Measurements from ENCODE around the gene PRPSAP2. TPM values are rescaled to one million over a fixed set of nuclear protein-coding genes. Genes with fewer than 3 reads are reported as not detected.
A peak's percentile ranks its signal among the peaks of the same experiment; 100 is the strongest.

Gene PRPSAP2
- polyA plus RNA-seq, 3 donors, result 17.1 to 20.9 (median 20.5) TPM

DNA sequence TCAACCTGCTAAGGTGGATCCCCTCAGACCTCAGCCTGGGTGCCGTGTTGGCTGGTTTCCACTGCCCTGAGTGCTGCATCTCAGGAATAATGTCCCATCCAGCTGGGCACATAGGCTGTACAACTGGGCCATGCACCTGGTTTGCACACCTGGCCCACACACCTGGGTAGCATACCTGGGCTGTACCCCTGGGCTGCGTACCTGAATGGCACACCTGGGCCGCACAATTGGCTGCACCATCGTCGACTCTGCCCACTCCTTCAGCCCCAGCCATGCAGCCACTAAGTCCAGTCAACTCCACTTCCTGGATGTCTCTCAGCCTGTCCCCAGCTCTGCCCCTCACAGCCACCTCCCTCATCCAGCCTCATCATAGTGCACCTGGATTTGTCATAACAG lies 101.9 kb downstream of the PRPSAP2 start:
- no peaks in the 10 kb centered on the region for H3K79me2 ChIP-seq (ENCODE audit: insufficient read depth, low read length)
- H2AFZ ChIP-seq (ENCODE audit: insufficient read depth, low read depth, low read length, poor library complexity, severe bottlenecking), result no peak overlapping the region
- Mint-ChIP-seq H3K27me3 (ENCODE audit: low read depth in 3 of 3) (peaks cover 2 to 5% (median 4%) of the 10 kb centered on the region in 3 donors), H3K9me3 (no peaks in the 10 kb centered on the region), H3K4me1 (peaks cover 4% of the 10 kb centered on the region), H3K4me3 (no peak overlapping the region), H3K36me3 (no peaks in the 10 kb centered on the region), H3K27ac (no peak overlapping the region)
- intact Hi-C loops (cut with micrococcal nuclease), result loop anchor here in 1 of 2 donors (10.0 kb wide), 1 partner anchor 45 kb away; the partner anchor contains the start of gene FAM83G
- no peak overlapping the region for H3K27ac ChIP-seq (ENCODE audit: low read depth in 1 of 2, low read length in 2 of 2)
- H3K27me3 ChIP-seq (ENCODE audit: control insufficient read depth in 2 of 2, insufficient read depth in 2 of 2, low read length in 2 of 2), result no peaks in the 10 kb centered on the region
- WGBS (ENCODE audit: insufficient coverage), result 94% methylated on average over 5 of the region's 5 CpGs
- H3K9me3 ChIP-seq (replicated peaks in 1 of 2; ENCODE audit: control insufficient read depth in 1 of 2, insufficient read depth in 1 of 2, low read length in 2 of 2), result no peaks in the 10 kb centered on the region
- peak in 1 of 3 donors; percentile 2 for DNase-seq
- H3K4me3 ChIP-seq (replicated peaks in 1 of 3; ENCODE audit: low read depth in 2 of 3, low read length in 3 of 3), result no peak overlapping the region
- TF ChIP-seq, protein P1, sequence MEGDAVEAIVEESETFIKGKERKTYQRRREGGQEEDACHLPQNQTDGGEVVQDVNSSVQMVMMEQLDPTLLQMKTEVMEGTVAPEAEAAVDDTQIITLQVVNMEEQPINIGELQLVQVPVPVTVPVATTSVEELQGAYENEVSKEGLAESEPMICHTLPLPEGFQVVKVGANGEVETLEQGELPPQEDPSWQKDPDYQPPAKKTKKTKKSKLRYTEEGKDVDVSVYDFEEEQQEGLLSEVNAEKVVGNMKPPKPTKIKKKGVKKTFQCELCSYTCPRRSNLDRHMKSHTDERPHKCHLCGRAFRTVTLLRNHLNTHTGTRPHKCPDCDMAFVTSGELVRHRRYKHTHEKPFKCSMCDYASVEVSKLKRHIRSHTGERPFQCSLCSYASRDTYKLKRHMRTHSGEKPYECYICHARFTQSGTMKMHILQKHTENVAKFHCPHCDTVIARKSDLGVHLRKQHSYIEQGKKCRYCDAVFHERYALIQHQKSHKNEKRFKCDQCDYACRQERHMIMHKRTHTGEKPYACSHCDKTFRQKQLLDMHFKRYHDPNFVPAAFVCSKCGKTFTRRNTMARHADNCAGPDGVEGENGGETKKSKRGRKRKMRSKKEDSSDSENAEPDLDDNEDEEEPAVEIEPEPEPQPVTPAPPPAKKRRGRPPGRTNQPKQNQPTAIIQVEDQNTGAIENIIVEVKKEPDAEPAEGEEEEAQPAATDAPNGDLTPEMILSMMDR (IDR thresholded peaks at IDR 0.05), result no peak
- no peaks in the 10 kb centered on the region for H3K4me1 ChIP-seq (ENCODE audit: control insufficient read depth in 1 of 2, insufficient read depth in 2 of 2, low read length in 2 of 2)
- no peaks in the 10 kb centered on the region for H4K20me1 ChIP-seq (ENCODE audit: insufficient read depth, low read length)
- H3K4me2 ChIP-seq (replicated peaks; ENCODE audit: extremely low read depth, low read length, poor library complexity, severe bottlenecking), result no peak overlapping the region
- no peaks in the 10 kb centered on the region for H3K36me3 ChIP-seq (replicated peaks in 1 of 2; ENCODE audit: control insufficient read depth in 1 of 2, insufficient read depth in 2 of 2, low read length in 2 of 2)
- no peak overlapping the region for H3K9ac ChIP-seq (ENCODE audit: insufficient read depth, low read length, poor library complexity, severe bottlenecking)

DNA sequence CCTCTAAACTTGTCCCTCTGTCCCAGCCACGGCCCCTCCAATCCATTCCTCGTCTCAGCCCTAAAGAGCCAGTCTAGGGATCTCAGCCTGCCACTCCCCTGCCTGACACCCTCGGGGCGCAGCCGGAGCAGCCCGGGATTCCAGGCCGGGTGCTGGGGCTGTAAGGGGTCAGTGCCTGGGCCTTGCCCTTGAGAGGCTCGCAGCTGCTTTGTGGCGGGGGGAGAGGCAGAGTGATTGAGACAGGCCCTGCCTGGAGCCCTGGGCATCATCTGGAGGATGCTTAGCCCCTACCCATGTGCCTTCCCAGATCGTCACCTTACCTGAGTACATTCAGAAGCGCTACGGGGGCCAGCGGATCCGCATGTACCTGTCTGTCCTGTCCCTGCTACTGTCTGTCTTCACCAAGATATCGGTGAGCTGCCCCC lies 102.3 kb downstream of the PRPSAP2 start:
- Histone ChIP-seq H3K4me2 (replicated peaks; ENCODE audit: extremely low read depth, low read length, poor library complexity, severe bottlenecking) (no peak overlapping the region), H2AFZ (ENCODE audit: insufficient read depth, low read depth, low read length, poor library complexity, severe bottlenecking) (no peak overlapping the region), H4K20me1 (ENCODE audit: insufficient read depth, low read length) (no peaks in the 10 kb centered on the region), H3K4me3 (replicated peaks in 1 of 3; ENCODE audit: low read depth in 2 of 3, low read length in 3 of 3) (no peak overlapping the region), H3K36me3 (replicated peaks in 1 of 2; ENCODE audit: control insufficient read depth in 1 of 2, insufficient read depth in 2 of 2, low read length in 2 of 2) (no peaks in the 10 kb centered on the region), H3K9me3 (replicated peaks in 1 of 2; ENCODE audit: control insufficient read depth in 1 of 2, insufficient read depth in 1 of 2, low read length in 2 of 2) (no peaks in the 10 kb centered on the region), H3K79me2 (ENCODE audit: insufficient read depth, low read length) (no peaks in the 10 kb centered on the region), H3K9ac (ENCODE audit: insufficient read depth, low read length, poor library complexity, severe bottlenecking) (no peak overlapping the region), H3K27ac (ENCODE audit: low read depth in 1 of 2, low read length in 2 of 2) (no peak overlapping the region), H3K4me1 (ENCODE audit: control insufficient read depth in 1 of 2, insufficient read depth in 2 of 2, low read length in 2 of 2) (no peaks in the 10 kb centered on the region), H3K27me3 (ENCODE audit: control insufficient read depth in 2 of 2, insufficient read depth in 2 of 2, low read length in 2 of 2) (no peaks in the 10 kb centered on the region)
- TF ChIP-seq, protein P1 (IDR thresholded peaks at IDR 0.05), result no peak
- peaks cover 4% of the 10 kb centered on the region for H3K4me1 Mint-ChIP-seq
- H3K27me3 Mint-ChIP-seq (ENCODE audit: low read depth in 3 of 3), result peaks cover 2 to 5% (median 4%) of the 10 kb centered on the region in 3 donors
- no peaks in the 10 kb centered on the region for H3K9me3 Mint-ChIP-seq
- H3K36me3 Mint-ChIP-seq, result no peaks in the 10 kb centered on the region
- no peak for DNase-seq
- intact Hi-C loops (cut with micrococcal nuclease), result no loop called here
- no peak overlapping the region for H3K27ac Mint-ChIP-seq
- 94% methylated on average over 15 of the region's 15 CpGs for WGBS (ENCODE audit: insufficient coverage)
- no peak overlapping the region for H3K4me3 Mint-ChIP-seq
